Measurements from ENCODE around the gene FMO2.

DNA sequence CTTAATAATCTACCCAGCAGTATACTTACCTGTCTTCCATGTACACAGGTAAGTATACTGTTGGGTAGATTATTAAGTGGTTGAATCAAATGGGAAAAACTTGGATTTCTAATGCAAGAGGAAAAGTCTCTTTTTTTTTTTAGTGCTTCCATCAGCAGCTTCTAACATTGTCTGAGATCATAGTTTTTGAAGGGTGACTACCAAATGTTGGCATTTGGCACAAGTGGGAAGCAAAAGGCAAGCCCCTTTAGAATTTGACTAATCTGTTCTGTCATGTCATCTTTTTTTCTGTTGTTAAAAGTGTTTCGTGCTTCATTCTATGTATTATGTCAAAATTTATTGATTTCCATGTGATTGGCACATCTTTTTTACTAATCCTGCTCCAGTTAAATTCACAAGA, 63.7 kb downstream of the FMO2 start:
- TF ChIP-seq EZH2 (IDR thresholded peaks at IDR 0.05; ENCODE audit: insufficient read depth, poor library complexity, severe bottlenecking): no peak
- TF ChIP-seq EZH2phosphoT487 (IDR thresholded peaks at IDR 0.05; ENCODE audit: insufficient read depth, low read depth): no peak

Data from GM23248 (cell line).